Measurements from ENCODE around the gene EIF2A.
"Not testable (repeated sequence)": the region's sequence is repeated elsewhere in the genome, so short reads cannot be mapped to it uniquely, and the experiment has no call there.

The EIF2A gene

DNA sequence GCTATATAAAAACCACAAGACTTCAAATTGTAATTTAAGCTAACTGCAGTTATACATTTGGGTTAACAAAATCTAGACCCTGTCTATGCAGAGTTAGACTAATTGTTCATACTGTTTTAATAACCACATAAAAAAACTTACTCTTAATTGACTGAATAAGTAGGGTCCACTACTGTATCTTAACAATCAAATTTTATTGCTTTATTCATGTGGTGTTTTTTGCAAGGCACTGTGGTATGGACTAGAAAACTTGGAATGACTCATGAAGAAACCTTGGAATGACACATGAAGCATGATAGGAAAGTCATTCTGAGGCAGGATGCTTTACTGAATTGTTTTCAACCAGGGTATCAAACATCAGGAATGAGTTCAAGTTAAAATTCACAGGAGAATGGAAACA is 2.5 kb upstream of the EIF2A start:
- DNase-seq = no peak

DNA sequence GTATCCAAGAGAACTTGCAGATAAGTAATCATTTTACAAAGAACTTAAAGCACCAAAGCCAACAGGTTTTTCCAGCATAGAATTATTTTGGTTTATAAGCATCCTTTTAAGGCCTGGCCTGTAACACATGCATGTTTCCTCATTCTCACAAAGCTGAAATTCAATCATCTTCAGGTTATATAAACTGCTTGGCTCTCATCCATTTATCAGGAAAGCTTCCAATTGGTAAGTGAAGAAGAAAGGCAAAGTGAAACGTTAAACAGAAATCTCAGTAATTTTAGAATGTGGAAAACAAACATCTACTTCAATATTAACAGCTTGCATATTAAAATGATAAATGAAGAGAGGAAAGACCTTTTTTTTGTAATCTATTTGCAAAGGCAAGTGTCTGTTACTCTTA is 1.9 kb upstream of the EIF2A start:
- no peak for DNase-seq

DNA sequence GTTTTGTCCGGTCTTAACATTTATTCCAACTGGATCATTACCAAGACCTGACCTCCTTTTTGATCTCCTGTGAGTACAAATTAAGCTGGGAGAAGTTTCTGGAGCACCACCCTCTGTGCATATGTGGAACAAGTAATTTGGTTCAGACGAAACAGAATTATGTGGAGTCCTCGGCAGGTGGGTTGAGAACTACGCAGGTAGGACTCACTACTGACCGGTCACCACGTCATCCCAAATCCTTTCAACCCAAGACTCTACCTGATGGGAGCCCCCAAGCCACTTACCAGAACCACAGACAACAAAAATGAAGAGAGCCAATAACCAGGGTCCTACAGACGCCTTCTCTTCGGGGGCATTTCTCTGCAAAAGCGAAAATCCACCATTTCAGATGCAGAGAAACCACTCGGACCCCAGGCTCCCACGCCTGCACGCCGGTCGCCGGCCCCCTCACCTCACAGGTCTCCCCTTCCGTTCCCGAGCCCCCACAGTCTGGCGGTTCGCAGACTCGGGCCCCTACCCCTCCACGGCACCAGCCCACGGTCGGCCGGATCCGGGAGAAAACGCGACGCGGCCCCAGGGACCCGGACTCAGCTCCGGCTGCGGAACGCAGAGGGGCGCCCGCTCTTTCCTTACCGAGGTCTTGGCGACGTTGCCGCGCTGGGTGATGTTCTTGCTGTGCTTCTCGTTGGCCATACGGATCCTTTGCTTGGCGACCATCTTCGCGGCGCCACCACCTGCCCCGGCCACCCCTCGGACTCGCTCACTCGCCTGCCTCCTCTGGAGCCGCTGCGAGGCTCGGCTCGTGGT is 965 bp upstream of the EIF2A start:
- DNase-seq = no peak

DNA sequence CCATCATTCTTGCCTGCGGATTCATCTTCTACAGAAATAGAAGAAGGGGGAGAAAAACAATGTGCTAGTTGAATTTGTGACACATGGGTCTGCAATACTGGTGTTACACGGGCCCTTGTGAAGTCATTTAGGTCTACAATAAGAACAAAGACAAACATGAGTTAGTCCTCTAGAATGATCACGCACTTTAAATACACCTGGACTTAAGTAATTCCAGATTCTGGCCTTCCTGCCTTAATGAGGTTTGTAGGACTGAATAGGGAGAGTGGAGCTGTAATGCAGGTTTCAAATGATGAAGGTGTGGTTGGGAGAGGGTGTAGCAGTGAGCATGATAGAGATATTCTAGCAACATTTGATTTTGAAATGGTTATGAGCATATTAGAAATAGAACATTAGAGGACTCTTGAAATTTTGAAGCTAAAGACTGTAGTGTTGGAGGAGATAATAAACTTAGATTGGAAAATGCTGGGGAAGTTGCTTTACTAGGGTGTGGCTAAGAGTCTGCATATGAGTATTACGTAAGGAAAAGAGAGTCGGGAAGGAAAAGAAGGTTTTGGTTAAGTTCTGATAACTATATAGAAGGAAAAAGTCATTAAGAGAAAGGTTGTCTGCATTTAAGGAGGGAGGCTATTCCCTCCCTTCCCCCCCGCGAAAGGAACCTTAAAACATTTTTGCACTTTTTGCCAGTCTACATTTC is 606 bp downstream of the EIF2A start:
- no peak for DNase-seq

DNA sequence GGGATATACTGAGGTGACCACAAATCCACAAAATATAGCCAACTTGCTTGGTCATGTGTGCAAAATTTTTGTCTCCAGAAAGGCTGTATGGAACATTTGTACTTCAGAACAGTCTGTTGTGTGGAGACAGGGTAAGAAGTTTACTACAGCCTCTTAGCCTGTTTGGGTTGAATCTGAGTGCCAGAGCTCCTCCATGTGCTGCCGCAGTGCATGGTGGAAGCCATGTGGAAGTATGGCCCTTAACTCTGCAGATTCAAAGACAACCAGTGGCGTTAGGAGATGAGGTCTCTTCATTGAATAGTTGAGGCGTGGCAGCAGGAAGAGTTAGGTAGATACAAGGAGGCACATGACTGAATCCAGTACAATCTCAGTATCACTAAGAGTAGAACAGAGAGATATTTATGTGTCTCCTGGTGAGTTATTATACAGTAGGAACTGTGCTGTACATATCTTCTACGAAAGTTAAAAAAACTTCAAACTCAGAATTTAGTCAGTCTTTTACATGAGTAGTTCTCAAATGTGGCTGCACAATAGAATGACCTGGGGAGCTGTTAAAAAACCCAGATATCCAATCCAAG is 9.4 kb downstream of the EIF2A start:
- DNase-seq = no peak

DNA sequence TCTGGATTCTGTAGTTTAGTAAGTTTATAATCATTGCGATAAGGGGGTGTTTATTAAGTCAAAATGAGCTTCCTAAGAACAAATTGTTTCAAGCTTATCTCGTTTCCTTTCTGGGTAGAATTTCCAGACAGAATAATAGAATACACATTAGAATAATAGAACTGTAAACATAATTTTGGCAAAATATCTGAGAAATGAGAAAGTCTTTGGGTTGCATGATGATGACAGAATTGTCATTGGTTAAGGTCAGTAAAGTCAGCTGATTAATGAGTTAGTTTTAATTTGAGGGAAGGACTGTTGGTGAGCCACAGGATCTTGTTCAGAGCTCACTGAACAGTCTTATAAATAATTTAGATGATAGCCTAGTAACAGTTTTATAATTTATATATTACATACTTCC is 10.2 kb downstream of the EIF2A start:
- no peak for DNase-seq

DNA sequence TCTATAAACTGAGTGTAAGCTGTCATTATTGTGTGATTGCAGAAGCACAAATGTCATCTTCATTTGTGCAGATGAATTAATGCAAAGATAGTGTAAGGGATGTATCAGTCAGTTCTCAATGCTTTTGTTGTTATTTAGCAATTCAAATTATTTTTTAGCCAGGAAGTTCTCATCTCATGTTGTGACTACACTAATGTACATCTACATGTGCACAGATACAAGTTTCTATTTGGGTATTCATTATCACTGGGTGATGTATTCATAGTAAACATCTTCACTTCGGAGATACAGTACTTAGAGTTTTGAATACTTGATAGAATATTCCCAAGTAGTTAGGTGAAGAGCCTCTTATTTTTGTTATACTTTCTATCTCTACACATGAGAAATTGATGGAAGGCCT is 11.1 kb downstream of the EIF2A start:
- no peak for DNase-seq

DNA sequence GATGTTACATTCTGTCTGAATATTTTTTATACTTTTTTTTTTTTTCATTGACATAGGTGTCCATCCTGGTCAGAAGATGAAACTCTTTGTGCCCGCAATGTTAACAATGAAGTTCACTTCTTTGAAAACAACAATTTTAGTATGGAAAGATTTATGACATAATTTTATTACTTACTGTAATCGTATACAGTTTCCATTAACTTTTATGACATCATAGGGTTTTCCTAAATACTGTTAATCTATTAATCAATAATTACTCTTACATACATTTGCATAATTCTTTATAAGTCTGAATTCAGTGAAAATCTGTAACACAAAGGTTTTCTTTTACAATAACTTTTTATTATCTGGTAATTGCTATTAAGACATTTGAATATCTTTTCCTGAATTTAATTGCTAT is 17.7 kb downstream of the EIF2A start:
- no peak for DNase-seq

DNA sequence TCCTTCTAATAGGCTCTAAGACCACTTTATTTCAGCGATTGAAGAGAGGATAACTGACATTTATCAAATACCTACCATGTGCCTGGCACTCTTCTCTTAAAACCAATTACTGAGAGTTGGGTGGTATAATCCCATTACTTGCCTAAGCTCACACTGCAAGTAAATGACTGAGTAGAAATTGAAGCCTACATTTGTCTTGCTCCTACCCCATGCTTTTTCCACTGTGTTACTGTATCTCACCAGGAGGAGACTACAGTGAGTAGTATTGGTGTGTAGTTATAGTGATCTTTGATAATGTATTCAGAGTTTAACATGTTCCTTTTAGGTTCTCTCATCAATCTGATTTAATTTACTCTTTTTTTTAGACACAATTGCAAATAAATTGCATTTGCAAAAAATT is 20.7 kb downstream of the EIF2A start:
- DNase-seq = no peak

DNA sequence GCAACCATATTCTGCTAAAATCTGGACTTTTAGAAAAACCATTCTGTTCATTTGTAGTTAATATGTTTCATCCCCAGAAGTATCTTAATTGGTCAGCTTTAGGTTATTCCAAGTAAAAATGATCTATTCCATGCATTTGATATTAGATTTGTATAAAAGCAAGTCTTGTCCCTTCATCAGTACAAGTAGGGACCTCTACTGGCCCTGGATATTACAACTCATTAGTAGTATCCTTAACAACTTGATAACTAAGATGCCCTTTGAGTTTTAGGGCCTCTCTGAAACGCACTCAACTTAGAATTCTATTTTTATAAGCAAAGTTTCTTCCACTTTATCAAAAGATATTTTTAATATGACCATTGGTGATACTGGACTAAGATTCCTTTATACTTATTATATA is 31.3 kb downstream of the EIF2A start:
- no peak for DNase-seq

DNA sequence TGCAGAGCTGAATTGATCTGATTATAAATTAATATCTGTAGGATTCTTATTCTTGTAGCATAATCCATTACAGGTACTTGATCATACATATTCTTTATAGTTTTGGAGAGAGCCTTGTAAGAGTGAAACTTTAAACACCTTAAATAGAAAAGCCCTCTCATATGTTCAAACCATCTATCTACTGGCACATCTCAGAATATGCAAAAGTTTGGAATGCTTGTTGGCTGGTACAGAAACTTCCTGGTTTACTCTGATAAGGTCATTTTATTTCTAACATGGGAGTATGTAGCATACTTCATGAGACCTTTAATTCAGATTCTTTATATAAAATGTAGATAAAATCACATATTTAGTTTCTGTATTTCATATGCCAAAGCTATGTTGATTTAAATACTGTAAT is 34.6 kb downstream of the EIF2A start:
- DNase-seq = no peak

DNA sequence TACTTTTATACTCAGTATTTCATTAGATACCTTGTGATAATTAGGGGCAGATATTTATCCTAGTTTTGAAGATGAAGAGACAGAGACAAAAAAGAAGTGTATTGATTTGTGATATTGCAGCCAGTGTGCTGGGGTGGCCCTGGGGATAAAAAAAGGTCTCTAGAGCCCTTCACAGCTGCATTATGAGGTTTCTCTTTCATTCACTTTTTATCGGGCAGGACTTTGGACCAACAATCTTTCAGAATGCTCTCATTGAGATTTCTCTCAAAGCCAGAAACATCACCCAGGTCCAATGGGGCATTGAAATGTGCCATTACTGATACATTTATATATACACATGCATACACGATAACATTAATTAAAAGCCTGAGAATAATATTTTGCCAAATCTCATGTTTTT is 36.0 kb downstream of the EIF2A start:
- no peak for DNase-seq

DNA sequence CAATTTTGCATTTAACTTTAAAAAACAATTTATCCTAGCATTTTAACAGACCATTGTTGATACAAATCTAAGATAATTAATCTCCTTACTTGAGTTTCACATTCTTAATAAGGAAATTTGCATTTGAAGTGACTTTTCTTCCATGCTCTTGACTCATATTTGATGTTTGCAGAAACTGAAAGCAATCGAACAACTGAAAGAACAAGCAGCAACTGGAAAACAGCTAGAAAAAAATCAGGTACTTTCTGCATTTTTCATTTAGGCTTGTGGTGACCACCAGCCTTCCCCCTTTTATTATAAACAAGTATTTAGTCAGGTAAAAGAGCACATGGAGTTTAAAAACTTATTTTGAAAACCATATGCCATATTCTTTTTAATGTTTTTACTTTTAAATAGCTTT is 36.4 kb downstream of the EIF2A start:
- DNase-seq = no peak

DNA sequence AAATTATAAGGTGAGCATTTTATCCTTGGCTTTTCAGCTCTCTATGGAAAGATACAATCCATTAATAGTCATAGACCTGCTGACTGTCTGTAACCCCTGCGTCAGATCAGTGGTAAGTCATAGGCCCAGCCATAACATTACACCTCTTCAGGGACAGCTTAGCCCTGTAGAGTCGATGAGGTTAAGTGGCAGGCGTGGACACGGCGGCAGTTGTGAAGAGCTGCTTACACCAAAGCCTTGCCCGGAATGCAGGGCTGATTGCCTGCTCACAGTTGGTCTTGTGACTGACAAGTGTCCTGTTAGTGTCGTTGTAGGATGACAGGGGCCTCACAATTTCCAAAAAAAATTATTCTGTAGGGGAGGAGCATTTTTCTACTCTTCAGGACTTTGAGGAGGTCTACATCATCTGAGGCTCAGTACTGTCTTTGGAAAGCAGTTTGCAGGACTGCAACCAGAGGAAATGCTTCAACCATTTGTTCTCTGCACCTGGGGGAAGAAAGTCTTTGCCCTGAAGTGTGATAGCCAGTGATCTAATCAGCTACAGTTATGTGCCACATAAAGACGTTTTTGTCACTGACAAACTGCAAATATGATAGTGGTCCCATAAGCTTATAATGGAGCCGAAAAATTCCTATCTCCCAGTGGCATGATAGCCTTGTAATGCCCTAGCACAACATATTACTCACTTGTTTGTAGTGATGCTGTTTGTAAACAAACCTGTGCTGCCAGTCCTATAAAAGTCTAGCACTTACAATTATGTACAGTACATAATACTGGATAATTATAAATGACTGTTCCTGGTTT is 41.6 kb downstream of the EIF2A start:
- no peak for DNase-seq

DNA sequence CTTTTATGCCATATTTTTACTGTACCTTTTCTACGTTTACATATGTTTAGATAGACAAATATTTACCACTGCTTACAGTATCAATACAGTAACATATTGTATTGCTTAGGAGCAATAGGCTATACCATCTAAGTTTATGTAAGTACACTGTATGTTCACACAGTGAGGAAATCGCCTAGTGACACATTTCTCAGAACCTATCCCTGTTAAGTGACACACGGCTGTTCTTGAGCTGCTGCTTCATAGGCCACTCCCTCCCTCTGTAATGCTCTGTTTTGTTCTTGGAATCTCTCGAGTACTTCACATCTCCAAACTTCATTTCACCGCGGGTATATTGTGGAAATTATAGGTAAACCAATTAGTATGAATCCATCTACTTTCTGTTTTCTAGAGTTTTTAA is 43.2 kb downstream of the EIF2A start:
- DNase-seq = no peak

DNA sequence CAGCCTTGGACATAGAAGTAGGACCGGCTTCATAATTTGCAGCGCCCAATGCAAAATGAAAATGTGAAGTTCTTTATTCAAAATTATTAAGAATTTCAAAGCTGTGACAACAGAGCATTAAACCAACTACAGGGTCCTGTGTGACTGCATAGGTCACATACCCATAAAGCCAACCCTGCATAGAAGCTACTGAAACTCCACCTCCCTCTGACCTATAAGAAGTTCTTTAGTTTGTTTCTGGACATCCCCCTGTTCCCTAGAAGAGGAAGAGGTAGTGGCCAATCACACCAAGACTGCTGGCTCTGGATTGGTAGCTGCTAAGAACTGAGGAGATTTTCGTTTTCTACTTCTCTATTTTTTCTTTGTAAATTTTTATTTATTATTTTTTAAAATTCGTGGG is 47.6 kb downstream of the EIF2A start:
- no peak for DNase-seq

DNA sequence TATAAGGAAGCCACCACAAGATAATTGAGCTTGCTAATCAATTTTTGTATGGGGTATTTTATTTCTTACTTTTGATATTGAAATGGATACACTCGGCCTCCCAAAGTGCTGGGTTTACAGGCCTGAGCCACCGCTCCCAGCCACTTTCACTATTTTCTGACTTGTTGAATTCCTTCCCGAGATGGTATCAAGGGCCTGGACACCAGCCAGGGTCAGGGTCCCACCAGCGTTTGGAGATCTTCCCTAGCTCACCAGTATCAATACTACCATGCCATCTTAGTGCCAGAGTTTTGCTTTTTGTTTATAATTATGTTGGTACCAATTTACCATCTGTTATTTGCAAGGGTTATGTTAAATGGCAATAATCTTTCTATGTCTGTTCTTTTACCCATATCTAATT is 51.1 kb downstream of the EIF2A start:
- DNase-seq = no peak

DNA sequence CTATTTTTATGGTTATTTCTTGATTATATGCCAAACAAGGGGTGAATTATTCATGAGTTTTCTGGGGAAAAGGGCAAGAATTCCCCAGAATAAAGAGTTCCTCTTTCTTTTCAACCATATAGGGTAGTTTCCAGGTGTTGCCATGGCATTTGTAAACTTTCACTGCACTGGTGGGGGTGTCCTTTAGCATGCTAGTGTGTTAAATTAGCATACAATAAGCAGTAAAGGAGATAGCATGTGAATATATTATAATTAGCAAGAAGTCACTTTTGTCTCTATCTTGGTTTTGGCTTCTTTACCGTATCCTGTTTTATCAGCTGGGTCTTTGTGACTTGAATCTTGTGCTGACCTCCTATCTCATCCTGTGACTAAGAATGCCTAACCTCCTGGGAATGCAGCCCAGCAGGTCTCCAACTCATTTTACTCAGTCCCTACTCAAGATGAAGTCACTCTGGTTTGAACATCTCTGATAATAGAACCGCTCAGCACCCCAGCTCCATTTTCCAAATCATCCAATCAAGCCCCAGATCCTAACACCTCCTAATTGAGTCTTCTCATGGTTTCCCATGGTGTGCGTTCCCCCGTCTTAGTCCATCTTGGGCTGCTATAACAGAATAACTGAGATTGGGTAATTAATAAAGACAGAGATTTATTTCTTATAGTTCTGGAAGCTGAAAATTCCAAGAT is 53.2 kb downstream of the EIF2A start:
- DNase-seq = no peak

DNA sequence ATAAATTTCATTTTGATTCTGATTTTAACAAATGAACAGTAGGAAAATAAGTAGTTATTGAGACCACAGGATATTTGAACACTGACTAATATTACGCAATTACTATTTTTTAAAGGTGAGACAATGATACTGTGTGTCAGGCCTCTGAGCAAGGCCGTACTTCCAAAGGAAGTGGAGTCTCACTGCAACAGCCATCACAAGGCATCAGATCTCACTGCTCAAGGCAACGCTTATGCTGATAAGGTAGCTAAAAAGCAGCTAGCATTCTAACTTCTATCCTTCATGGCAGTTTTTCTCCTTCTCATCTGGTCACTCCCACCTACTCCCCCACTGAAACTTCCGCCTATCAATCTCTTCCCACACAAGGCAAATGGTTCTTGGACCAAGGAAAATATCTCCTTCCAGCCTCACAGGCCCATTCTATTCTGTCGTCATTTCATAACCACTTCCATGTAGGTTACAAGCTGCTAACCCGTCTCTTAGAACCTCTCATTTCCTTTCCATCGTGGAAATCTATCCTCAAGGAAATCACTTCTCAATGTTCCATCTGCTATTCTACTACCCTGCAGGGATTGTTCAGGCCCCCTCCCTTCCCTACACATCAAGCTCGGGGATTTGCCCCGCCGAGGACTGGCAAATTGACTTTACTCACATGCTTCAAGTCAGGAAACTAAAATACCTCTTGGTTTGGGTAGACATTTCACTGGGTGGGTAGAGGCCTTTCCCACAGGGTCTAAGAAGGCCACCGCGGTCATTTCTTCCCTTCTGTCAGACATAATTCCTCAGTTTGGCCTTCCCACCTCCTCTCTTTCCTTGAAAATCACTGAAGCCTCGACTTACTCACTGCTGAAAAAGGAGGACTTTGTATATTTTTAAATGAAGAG is 54.3 kb downstream of the EIF2A start:
- not testable (repeated sequence) for DNase-seq

DNA sequence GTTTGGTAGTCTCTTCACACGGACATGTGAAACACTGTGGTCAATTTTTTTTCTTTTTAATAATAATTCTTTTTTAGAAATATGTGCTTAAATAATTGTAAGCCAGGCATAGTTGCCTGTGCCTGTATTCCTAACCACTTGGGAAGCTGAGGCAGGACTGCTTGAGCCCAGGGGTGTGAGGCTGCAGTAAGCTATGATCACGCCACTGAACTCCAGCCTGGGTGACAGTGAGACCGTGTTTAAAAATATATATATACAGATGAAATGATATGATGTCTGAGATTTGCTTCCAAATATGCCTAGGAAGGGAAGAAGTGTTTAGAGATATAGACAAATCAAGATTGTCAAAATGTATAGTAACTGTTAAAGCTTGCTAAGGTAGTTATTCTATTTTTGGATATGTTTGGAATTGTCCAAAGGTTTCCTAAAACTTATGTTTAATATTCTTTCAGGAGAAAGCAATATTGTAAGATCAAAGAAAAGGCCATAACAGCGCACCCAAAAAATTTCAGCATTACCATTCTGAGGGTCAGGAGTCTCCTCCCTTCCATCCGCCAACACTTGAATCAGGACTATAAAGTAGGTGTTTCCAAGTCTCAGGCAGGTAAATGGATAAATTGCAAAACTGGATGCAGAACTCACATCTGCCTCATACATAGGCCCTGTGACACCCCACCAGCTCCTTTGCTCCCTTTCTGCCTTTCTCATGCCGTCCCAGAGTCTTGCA is 56.0 kb downstream of the EIF2A start:
- no peak for DNase-seq

Data from 8988T (cell line).